RCC 7860 (cell line): Measurements from ENCODE around the gene RNASE7.
"Not testable (repeated sequence)": the region's sequence is repeated elsewhere in the genome, so short reads cannot be mapped to it uniquely, and the experiment has no call there.

Experiments
- DNase-seq: peaks from one replicate; pipeline ENCODE4 v3.0.0-alpha.2; 2015; ENCODE audit warnings: low spot score
- FAIRE-seq: peaks from 2 replicates; lab custom pipeline; 2012; peaks lifted over from hg19 to GRCh38; lab: Jason Lieb, UNC

RNASE7 gene

DNA sequence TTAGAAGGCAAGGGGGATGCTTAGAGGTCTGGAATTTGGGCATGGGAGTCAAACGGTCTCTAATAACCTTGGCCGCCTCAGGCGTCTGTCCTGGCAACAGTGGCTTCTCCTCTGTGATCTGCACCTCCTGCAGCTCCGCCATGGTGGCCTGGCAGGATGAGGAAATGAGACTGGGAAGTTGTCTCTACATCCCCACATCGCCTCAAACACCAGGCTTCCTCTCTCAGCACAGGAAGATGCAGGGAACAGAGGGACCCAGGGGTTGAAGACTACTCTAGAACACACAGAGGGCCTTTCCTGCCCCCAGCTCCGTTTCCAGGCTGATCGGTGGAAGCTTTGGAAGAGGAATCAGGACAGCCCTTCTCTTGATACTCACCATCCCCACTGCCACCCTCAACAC is 19.0 kb upstream of the RNASE7 start:
- DNase-seq: no peak
- FAIRE-seq: no peak

- DNase-seq (no peak), FAIRE-seq (no peak)
Measured at GRCh38 chr14:21023817-21024584, 18.2 kb upstream of the RNASE7 start.

GRCh38 chr14:21024585-21025370 is 17.4 kb upstream of the RNASE7 start, which contains the start of gene NDRG2:
NDRG2 (minus strand) TSS chr14:21025061; CDS start chr14:21023315, 1,746 bp downstream.
- DNase-seq (no peak), FAIRE-seq (no peak)

DNA sequence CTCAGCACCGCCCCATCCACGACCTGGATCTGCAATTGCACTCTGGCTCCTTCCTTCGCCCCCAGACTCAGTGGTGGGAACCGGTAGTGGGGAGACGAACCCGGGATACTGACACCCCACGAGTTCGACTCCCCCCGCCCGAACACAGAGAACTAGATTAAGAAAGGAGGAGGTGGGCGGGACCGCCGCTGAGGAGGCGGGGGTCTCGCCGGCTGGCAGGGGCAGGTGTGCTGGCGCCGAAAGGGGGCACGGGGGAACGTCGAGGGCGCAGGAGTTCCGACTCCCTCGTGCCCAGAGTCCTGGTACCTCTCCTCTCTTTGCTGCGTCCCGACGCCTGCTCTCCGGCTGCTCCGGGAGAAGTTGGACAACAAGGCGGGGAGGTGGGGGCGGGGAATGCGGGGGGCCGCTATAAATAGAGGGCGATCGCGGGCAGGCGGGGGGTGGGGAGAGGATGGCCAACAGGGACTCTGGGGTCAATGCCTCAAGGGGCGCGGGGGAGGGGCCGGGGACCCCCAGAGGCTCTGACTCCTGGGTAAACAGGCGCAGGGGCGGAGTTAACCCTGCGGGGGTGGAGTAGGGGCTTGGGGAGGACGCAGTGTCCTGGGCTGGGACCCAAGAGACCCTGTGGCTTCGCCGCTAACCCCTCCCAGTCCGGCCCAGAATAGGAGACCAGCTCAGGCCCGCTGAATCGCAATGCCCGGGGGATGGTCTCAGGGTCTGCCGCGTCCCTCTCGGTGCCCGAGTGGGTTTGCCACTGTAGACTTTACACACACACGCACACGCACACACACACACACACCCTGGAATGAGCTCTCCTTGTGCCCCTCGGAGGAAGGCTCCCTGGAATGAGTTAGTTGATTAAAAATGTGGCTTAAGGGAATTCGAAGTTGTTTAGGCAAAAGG is 16.5 kb upstream of the RNASE7 start:
- DNase-seq (no peak), FAIRE-seq (no peak)

DNA sequence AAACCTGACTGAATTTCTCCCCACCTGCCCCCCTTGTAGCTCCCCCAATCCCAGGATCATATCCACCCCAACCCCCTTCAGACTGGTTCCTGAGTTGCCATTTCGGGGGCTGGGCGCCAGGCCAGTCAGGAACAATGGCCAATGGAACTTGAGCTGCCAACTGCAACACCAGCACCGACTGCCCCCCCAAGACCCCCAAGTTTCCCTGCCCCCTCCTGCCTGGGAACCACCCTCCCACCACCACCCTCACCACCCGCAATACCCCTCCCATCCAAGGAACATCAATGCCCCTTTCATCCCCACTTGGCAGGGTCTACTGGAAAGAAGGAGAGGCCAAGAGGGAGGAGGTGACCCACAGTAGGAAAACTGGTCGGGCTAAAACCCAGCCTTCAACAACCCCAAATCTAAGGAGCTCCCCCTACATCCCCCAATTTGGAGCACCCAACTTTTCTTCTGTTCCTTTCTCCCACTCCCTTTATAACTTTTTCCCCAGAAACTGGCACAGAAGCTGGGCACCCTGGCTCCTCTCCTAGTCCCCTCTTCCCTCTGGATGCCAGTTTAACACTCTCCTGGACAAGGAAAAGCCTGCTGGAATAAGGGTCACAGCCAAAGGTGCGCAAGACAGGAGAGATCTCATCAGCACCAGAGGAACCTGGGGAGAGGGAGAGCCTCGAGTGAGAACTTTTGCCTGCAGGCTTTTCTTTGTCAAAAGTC is 15.7 kb upstream of the RNASE7 start:
- no peak for DNase-seq
- FAIRE-seq: no peak

- DNase-seq: no peak
- no peak for FAIRE-seq
Measured at GRCh38 chr14:21026988-21027315, 15.2 kb upstream of the RNASE7 start.

DNA sequence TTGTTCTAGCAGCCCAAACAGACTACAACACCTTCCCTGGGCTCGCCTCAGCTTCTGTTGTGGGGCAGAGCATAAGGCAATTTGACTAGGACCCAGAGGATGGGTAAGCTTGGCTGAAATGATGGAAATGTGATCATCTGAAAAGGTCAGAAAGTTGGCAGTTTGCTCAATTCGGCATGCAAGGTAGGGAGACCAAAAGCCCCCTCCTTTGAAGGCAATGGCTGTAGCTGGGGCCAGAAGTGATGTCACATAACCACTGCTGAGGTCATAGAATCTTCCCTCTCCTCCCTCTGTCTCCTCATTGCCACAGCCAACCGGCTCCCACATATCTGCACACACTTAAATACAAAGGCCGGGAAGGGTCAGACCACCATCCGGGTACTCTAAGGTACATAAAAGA is 12.2 kb upstream of the RNASE7 start, which contains the start of gene TPPP2:
Gene TPPP2, plus strand, starts transcription at position 301 of the 400 bp plus-strand sequence. CDS start 365 bp downstream, outside the sequence.
- DNase-seq (no peak), FAIRE-seq (no peak)

DNA sequence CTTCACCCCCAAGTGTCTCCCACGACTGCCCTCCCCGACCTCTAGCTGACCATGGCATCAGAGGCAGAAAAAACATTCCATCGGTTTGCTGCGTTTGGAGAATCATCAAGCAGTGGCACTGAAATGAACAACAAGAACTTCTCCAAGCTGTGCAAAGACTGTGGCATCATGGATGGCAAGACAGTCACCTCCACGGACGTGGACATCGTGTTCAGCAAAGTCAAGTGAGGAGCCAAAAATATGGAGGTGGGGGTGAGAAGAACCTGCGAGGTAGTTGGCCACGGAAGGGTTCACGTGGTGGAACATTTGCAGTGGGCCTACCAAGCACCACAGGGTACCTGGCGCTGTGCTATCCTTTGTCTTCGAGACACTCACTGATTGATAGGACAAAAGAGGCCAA is 11.6 kb upstream of the RNASE7 start:
- DNase-seq (no peak), FAIRE-seq (no peak)

DNA sequence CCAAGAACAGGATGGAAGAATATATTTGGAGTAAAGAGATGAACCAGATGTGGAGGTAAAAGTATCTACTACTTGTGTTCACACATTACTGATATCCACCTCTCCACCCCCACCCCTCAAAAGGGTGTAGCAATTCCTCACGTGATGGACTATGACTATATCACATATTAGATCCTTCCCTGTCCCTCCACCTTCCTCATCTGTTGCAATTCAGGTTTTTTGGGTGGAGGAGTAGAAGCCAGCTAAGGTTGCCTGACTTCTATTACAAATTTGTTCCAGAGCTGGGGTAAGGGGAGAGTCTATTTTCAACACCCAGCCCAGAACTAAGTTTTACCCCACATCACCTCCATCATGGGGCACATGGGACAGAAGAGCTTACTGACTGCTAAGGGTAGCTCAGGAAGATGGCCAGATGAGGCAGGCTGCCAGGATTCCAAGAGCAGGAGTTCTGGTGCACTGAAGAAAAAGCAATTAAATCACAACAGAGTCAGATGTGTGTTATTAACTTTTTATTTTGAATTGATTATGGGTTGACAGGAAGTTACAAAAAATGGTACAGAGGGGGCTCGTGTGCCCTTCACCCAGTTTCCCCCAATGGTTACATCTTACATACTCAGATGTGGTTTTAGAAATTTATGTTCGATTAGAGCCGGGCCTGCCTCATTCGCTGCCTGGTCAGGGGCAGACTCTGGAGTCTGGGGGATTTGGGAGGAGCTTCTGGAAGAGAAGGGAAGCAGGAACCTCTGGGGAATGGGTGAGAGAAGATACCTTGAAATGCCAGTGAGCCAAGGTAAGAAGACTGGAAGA is 9.6 kb upstream of the RNASE7 start:
- DNase-seq (no peak), FAIRE-seq (no peak)

GRCh38 chr14:21033133-21033698 is 8.9 kb upstream of the RNASE7 start:
- FAIRE-seq: no peak
- no peak for DNase-seq

- no peak for FAIRE-seq
- no peak for DNase-seq
Measured at GRCh38 chr14:21034707-21035106, 7.5 kb upstream of the RNASE7 start, which contains the start of gene RNASE13. RNASE13 (minus strand) TSS chr14:21034807; CDS start chr14:21034288, 519 bp downstream.

DNA sequence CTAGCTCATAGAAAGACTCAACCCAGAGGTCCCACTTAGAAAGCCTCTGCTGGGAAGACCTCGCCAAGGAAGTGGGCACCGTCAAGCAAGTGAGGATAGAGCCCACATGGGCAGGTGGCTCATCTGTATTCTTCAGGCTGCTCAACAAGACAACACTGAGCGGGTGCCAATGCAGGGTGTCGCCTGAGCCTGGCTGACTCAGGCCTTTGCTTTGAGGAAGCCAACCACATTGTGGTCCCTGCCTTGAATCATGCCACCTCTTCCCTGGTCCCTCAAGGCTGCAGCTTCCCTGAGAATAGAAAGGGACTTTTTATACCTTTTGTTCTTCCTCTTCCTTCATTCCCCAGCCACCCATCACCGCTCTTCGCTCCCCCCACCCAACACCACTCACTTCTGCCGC is 5.4 kb upstream of the RNASE7 start:
- FAIRE-seq: no peak
- peak; percentile 39 for DNase-seq

GRCh38 chr14:21037156-21037555 is 5.0 kb upstream of the RNASE7 start:
- DNase-seq (no peak), FAIRE-seq (no peak)

DNA sequence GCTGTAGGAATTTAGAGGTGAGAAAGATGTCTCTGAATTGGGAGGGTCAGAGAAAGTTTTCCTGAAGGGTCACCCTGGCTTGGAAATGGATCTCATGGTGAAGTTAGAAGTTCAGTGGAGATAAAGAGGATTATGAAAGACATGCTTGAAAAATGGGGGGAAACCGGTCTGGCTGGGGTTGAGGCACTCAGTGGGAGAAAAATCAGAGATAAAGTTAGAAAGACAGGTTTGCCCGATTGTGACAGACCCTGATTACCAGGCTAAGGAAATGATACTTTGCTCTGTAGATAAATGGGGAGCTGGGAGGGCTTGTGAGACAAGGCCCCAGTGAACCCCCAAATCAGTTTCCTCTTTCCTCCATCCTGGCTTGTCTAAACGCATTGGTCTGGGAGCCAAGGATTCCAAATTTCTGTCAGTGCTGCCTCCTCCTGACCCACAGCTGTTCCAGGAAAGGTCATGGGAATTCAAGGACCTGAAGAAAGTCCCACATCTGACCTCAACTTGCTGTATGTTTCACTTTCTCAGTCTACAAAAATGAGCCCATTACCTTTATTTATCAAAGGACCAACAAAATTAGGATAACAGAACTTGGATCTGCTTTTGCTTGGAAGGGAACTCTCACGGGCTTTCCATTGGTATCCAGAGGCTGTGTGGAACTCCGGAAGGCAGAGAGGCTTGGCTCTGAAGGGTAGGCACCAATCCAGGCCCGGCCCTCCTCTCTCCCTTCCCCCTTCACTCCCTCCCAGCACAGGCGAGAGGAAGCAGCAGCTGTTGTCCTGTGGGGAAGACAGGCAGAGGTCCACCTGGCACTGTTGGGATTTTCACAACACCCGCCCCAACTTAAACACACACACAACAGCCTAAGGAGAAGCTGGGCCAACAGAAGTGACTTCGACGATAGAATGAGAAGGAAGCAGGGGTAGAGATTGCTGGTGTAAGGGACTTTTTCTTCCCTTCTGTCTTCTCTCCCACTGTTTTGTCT is 3.4 kb upstream of the RNASE7 start:
- DNase-seq: no peak
- no peak for FAIRE-seq

GRCh38 chr14:21039585-21040369 is 2.4 kb upstream of the RNASE7 start:
- FAIRE-seq (no peak), DNase-seq (no peak)

GRCh38 chr14:21040370-21040925 is 1.7 kb upstream of the RNASE7 start:
- DNase-seq: no peak
- FAIRE-seq: no peak

- FAIRE-seq, DNase-seq: not testable (repeated sequence)
Measured at GRCh38 chr14:21040941-21041340, 1.2 kb upstream of the RNASE7 start.
